HG03095 (cell line): ENCODE data around the gene ENDOV.

Experiments used
- ATAC-seq: cut with Tn5 transposase; IDR thresholded peaks from one replicate; pipeline ENCODE4 v1.9.1; 2021; ENCODE audit warnings: moderate library complexity; ENCODE audit not compliant: unreplicated experiment

Gene ENDOV

DNA sequence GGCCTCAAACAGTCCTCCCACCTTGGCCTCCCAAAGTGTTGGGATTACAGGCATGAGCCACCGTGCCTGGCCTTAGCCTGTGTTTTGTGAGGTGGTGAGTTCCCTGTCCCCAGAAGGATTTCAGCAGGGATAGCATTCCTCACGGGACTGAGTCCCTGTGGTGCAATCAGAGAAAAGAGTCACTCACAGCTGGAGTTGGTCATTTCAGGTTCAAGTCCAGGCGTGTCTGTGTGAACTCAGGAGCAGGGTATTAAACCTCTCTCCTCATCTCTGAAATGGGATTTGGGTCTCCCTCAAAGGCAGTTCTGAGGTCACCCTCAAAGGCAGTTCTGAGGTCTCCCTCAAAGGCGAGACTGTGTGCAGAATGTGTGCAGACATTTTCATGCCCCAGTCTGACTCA lies 32.8 kb downstream of the ENDOV start:
- no peak for ATAC-seq

- ATAC-seq = no peak
Observed at GRCh38 chr17:80449194-80449929, 34.4 kb downstream of the ENDOV start.

GRCh38 chr17:80449930-80450576 lies 35.1 kb downstream of the ENDOV start:
- no peak for ATAC-seq

DNA sequence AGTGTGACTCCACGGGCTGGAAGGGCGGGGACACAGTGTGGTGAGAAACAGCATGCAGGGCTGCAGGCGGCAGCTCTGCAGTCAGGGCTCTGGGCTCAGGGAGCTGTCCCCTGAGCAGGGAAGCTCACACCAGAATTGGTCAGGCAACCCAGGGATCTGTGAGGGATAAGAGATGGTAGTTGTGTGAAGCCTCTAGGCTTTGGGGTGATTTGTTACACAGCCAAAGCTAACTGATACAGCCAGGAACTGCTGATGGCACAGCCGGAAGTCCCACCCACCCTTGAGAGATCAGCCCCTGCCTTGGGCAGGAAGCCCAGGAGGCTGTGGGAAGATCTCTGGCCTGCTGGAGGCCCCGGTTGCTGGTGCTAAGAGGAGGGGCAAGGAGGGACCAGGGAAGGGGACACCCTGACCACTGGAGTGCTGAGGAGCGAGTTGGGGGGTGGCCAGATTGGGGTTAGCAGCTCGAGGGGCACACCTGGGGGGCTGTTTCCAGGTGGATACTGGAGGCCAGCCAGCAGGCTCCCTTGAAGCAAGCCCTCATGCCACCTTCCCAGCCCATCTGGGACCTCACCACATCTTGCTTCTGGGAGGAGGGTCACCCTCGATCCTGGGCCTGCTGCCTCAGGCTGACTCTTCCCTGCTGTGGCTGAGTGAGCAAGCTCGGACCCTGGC lies 36.3 kb downstream of the ENDOV start:
- ATAC-seq = no peak

DNA sequence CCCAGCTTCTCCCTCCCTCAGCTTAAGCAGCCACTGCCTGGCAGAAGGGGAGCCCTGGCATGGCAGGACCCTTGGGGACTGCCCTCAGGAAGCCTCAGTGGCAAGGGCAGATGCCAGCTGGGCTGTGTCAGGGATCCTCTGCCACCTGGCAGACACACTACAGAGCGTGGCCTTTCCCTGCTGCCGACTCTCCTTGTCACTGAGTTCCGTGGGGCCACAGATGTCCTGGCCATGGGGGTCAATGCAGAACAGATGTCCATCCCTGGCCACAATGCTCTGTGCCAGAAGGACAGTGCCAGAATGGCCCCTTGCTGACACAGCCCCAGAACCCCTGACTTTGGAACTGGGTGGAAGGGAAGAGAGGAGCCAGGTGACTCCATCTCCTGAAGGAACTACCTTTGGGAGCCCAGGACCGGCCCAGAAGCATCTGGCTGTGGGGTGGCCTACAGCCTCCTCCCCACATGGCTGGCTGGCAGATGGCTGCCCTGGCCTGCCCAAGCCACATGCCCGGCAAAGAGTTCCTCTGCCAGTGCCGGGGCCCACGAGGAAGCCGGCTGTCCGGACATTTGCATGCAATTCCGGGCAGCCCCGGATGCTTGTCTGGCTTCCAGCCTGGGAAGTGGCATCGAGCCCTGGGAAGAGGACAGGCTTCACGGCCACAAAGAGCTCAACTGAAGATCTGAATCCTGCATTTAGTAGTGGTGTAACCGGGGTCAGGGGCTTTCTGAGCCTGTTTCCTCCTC lies 37.4 kb downstream of the ENDOV start:
- ATAC-seq = no peak

- no peak for ATAC-seq
Observed at GRCh38 chr17:80453126-80453997, 38.4 kb downstream of the ENDOV start.

- no peak for ATAC-seq
Observed at GRCh38 chr17:80453998-80454556, 39.1 kb downstream of the ENDOV start.

DNA sequence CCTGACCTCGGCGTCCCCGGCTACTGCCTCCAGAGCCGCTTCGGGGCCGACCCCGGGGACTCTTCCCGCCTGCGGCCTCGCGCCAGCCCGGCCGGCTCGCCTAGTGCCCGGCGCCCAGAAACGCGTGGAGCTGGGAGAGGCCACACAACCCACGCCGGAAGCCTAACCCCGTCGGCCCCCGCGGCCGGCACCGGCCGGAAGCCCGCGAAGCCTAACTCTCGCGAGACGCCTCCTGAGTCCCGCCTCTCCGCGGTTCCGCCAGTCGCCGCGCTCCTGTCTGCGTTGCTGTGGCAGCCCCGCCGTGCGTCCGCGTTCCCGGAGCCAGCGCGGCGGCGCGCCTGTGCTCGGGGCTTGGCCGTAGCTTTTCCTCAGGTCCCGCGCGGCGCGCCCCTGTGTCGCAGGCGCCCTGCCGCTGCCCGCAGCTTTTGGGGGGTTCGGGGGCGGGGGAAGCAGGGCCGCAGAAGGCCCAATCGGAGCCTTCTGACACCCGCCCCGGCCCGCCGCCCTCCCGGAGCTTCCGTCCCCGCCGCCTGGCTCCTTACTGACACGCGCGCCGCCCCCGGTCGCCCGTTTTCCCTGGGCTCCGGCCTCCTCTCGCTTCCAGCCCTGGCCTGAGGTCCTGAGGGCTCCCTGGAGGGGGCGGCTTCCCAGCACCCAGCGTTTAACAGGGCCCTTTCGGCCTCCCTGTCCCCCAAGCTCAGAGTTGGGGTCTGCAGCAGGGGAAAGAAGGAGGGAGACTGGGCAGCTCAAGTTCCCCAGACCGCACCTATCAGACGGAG lies 39.8 kb downstream of the ENDOV start:
- peak; percentile 82 for ATAC-seq

GRCh38 chr17:80455336-80455710 lies 40.4 kb downstream of the ENDOV start:
- no peak for ATAC-seq

GRCh38 chr17:80455784-80456183 lies 40.8 kb downstream of the ENDOV start:
- ATAC-seq = no peak

DNA sequence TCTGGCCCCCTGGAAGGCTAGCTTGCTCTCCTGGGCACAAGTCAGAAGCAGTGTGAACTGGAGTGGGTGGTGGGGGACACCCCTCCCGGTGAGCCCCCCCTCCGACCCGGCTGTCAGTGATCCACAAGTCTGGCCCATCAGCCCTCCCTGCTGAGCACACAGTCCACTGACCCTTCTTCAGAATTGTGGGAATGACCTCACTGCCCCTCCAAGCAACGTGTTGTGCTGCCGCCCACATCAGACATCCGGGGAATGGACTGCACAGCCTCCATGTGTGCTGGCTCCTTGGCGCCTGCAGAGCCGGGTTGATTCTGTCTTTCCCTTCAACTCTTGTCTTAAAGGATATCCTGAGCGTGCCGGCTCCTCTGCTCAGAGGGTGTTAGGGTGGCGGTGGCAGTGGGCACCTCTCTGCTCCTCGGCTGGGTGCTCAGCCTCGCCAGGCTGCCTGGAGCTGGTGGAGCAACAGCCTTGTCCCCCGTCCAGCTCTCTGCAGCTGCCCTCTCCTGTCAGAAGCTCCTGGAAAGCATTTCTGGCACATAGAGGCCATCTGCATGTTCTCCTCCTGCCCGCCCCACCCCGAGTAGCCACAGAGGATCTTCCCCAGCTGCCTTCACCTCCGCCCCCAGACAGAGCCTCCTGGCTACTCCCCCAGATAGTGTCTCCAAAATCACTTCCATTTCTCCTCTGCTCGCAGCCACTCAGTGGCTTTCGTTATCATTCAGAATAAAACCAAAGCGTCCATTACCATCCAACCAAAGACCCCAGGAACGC lies 41.7 kb downstream of the ENDOV start:
- no peak for ATAC-seq

- ATAC-seq = no peak
Observed at GRCh38 chr17:80457236-80457856, 42.4 kb downstream of the ENDOV start.

DNA sequence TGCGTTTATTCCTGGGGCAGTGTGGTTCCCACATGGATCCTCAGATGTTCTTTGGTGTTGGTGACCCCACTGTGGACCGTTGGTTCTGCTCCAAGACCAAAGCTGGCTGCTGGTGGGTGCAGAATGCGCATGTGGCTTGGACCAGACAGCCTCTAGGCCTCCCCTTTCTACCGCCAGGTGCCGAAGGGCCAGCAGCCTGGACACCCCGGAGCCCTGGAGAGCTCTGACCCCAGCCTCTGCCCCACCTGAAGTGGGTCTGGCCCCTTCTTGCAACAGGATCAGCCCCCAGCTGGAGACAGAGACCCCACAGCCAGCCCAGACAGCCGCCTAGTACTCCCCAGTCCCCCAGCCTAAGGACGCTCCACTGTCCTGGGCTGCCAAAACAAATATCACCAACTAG lies 43.0 kb downstream of the ENDOV start:
- no peak for ATAC-seq

GRCh38 chr17:80459234-80459633 lies 44.3 kb downstream of the ENDOV start:
- no peak for ATAC-seq

GRCh38 chr17:80460429-80460834 lies 45.5 kb downstream of the ENDOV start:
- no peak for ATAC-seq

DNA sequence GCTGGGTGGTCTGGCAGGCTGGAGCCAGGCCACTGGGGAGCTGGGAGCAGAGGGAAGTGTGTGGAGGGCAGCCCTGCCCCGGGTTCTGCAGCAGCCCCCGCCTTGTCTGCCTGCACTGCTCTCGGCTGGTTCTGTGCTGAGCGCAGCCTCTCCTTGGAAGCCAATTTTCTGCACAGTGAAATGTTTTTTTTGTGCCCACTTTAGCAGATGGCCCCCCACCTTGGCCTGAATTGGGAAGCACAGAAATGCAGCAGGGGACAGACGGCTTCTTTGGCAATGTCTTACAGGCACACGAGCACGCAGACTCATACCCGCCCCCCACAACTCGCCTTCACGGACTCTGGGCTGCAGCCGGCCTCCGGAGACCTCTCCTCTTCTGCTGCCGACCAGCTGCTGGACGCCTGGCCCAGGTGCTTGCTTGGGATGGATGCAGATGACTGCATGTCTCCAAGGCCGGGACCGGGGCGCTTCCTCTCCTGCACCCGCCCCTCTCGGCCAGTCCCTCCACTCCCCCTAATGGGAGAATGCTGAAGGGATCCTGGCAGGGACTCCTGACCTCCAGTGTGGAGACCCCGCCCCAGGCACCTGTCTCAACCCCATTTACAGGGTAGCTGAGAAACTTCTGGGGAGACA lies 46.7 kb downstream of the ENDOV start:
- no peak for ATAC-seq

- no peak for ATAC-seq
Observed at GRCh38 chr17:80463784-80464400, 48.9 kb downstream of the ENDOV start.
